ENCODE data around the gene DGKA.

GRCh38 chr12:55932551-55932910 lies 1.6 kb downstream of the DGKA start:
- TF ChIP-seq MAZ (IDR thresholded peaks at IDR 0.05; ENCODE audit: borderline replicate concordance, low read depth, low read length) (no peak), CTCF (conservative IDR thresholded peaks at IDR 0.05; ENCODE audit: low read depth, low read length) (no peak), MXI1 (IDR thresholded peaks at IDR 0.05; ENCODE audit: borderline replicate concordance, low read depth, low read length) (no peak), POLR2A (IDR thresholded peaks at IDR 0.05; ENCODE audit: low read depth, low read length) (no peak), RAD21 (IDR thresholded peaks at IDR 0.05; ENCODE audit: low read length) (no peak), ELK1 (IDR thresholded peaks at IDR 0.05; ENCODE audit: borderline replicate concordance, low read depth, low read length) (no peak), CEBPB (IDR thresholded peaks at IDR 0.05; ENCODE audit: low read depth, low read length) (no peak), USF2 (IDR thresholded peaks at IDR 0.05; ENCODE audit: low read depth, low read length) (no peak), FOS (IDR thresholded peaks at IDR 0.05; ENCODE audit: low read depth, low read length) (no peak), RCOR1 (IDR thresholded peaks at IDR 0.05; ENCODE audit: insufficient replicate concordance, low read length) (no peak), SMC3 (IDR thresholded peaks at IDR 0.05; ENCODE audit: low read depth, low read length) (no peak), NFE2L2 (IDR thresholded peaks at IDR 0.05; ENCODE audit: low read depth, low read length) (no peak), CHD1 (IDR thresholded peaks at IDR 0.05; ENCODE audit: low read depth, low read length) (no peak)

Data from IMR-90 (cell line).